22Rv1 (cell line): ENCODE data around the gene SQOR.

Experiments used
- CTCF ChIP-seq: fragments of 450-650 bp; IDR thresholded peaks from 2 replicates; pipeline ENCODE4 v1.5.1; 2017; ENCODE audit warnings: mild to moderate bottlenecking
- ZFX ChIP-seq: fragments of 450-650 bp; IDR thresholded peaks from 2 replicates; pipeline ENCODE4 v1.6.1; 2017; ENCODE audit warnings: antibody characterized with exemption, borderline replicate concordance

GRCh38 chr15:45719490-45719889, 84.7 kb downstream of the SQOR start:
- no peak for TF ChIP-seq CTCF
- no peak for TF ChIP-seq ZFX
